ENCODE measurements around the gene INSYN2B. TPM values are rescaled to one million over a fixed set of nuclear protein-coding genes. Genes with fewer than 3 reads are reported as not detected.

Gene INSYN2B
- total RNA-seq, 6 donors from 2014 or later, result 0.06 to 0.10 TPM; not detected in 4

DNA sequence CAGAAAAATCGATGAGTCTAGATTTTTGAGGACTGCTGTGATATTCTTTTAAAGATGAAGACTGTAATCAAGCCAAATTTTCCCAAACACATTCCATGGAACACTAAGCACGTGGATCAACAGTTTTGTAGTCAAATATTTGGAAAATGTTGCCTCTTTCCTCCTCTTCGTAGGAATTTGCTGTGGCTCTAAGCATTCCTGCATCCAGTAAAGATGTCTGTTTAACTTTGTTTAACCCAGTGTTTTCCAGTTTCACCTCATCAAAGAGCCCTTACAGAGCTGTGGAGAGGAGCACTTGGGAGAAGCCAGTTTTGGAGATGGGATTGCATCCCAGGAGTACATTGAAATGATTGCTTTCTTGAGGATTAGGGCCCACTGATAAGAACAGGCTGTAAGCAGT lies 58.9 kb downstream of the INSYN2B start:
- no peaks in the 10 kb centered on the region for H3K27me3 ChIP-seq
- DNase-seq, result no peak
- no peaks in the 10 kb centered on the region for H3K4me1 ChIP-seq
- 45 to 49% methylated on average over 3 of the region's 3 CpGs for WGBS, 2 donors
- no peak overlapping the region for H3K27ac ChIP-seq
- H3K36me3 ChIP-seq, result no peaks in the 10 kb centered on the region
- H3K9me3 ChIP-seq, result no peaks in the 10 kb centered on the region
- no peak for ATAC-seq (ENCODE audit: low FRiP score in 2 of 2)
- no peak overlapping the region for H3K4me3 ChIP-seq
- TF ChIP-seq POLR2A (IDR thresholded peaks at IDR 0.05) (no peak), EP300 (IDR thresholded peaks at IDR 0.05) (no peak)
- TF ChIP-seq, protein P1, sequence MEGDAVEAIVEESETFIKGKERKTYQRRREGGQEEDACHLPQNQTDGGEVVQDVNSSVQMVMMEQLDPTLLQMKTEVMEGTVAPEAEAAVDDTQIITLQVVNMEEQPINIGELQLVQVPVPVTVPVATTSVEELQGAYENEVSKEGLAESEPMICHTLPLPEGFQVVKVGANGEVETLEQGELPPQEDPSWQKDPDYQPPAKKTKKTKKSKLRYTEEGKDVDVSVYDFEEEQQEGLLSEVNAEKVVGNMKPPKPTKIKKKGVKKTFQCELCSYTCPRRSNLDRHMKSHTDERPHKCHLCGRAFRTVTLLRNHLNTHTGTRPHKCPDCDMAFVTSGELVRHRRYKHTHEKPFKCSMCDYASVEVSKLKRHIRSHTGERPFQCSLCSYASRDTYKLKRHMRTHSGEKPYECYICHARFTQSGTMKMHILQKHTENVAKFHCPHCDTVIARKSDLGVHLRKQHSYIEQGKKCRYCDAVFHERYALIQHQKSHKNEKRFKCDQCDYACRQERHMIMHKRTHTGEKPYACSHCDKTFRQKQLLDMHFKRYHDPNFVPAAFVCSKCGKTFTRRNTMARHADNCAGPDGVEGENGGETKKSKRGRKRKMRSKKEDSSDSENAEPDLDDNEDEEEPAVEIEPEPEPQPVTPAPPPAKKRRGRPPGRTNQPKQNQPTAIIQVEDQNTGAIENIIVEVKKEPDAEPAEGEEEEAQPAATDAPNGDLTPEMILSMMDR (IDR thresholded peaks at IDR 0.05), result no peak

DNA sequence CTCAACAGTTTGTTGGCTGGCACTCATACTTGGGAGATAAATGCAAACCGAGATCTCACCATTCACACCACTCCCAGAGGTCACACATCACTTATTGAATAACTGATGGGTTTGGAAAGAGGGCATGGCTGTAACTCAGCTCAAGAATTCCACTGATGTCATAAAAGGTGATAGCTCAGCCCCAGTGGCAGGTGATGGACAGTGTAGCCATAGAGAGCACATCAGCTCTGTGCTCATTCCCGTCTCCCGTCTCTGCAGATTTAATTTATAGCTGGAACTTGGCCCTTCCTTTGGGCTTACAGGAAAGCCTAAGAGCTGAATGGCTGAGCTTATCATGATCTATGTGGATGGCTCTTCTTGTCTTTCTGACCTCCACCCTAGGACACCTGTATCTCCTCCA lies 59.8 kb downstream of the INSYN2B start:
- TF ChIP-seq POLR2AphosphoS5 (IDR thresholded peaks at IDR 0.05) (no peak), POLR2A (IDR thresholded peaks at IDR 0.05) (no peak), EP300 (IDR thresholded peaks at IDR 0.05) (no peak)
- TF ChIP-seq, protein P1 (IDR thresholded peaks at IDR 0.05), result no peak
- H3K4me1 ChIP-seq, result no peaks in the 10 kb centered on the region
- H3K27me3 ChIP-seq, result no peaks in the 10 kb centered on the region
- H3K4me3 ChIP-seq, result no peak overlapping the region
- no peak overlapping the region for H3K27ac ChIP-seq
- 77 to 85% methylated on average over 3 of the region's 3 CpGs for WGBS, 2 donors
- DNase-seq, result no peak
- H3K36me3 ChIP-seq, result no peaks in the 10 kb centered on the region
- H3K9me3 ChIP-seq, result no peaks in the 10 kb centered on the region
- ATAC-seq (ENCODE audit: low FRiP score in 2 of 2), result no peak

DNA sequence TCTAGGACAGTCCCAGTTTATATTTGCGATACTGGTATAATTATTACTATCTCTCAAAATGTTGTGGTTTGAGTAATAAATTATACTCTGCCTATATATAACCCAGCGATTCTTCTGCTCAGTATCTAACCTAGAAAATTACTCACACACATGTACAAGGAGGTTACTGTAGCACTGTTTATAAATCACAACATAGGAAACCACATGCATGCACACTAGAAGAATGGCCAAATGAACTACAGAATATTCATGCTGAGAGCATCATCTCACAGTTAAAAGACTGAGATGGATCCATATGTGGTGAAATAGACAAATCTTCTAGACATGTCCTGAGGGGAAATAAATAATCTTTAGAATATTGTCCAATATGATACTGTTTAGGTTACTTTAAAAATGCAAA lies 62.1 kb downstream of the INSYN2B start:
- TF ChIP-seq POLR2AphosphoS5 (IDR thresholded peaks at IDR 0.05) (no peak), EP300 (IDR thresholded peaks at IDR 0.05) (no peak), POLR2A (IDR thresholded peaks at IDR 0.05) (no peak)
- TF ChIP-seq, protein P1 (IDR thresholded peaks at IDR 0.05), result no peak
- WGBS, 2 donors, result 86 to 87% methylated on average over 2 of the region's 2 CpGs
- Histone ChIP-seq H3K4me1 (no peaks in the 10 kb centered on the region), H3K4me3 (no peak overlapping the region), H3K36me3 (no peaks in the 10 kb centered on the region), H3K27me3 (no peaks in the 10 kb centered on the region), H3K27ac (no peak overlapping the region), H3K9me3 (no peaks in the 10 kb centered on the region)
- DNase-seq (no peak), ATAC-seq (ENCODE audit: low FRiP score in 2 of 2) (no peak)

DNA sequence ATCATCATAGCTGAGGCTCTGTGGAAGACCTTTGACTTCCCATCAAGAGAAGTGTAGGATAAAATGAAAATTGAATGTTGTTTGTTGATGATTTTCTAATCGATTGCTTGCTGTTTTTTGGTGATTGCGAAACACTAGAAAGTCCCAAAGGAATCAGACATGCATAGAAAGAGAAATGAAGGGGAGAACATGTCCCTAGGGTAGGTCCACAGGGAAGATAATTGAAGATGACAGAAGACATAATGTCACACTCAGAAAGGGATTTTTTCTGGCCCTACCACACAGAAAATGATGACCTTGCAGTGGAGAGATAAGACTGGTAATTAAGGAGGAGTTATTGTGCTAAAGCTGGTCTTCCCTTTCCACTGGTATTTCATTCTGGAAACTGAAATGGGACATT lies 62.8 kb downstream of the INSYN2B start:
- no peak for ATAC-seq (ENCODE audit: low FRiP score in 2 of 2)
- H3K36me3 ChIP-seq, result no peaks in the 10 kb centered on the region
- 87 to 91% methylated on average over 2 of the region's 2 CpGs for WGBS, 2 donors

DNA sequence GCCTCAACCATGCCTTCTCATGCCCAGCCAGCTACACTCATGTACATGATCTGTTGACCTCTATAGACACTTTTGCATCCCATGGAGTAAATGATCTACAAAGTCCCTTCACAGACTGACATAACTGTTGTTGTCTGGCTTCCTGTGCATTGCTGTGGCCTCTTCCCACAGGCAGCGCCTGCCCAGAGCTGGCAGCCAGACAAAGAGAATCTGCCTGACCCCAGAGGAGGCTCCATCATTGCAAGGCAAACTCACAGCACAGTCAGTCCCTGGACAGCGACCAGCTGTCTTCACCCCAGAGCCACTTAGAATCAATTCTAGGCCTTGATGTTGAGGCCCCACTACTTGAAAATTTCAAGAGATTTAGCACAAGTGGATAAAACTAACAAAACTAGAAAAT lies 65.5 kb downstream of the INSYN2B start:
- Histone ChIP-seq H3K9me3 (no peaks in the 10 kb centered on the region), H3K4me1 (no peaks in the 10 kb centered on the region), H3K27me3 (no peaks in the 10 kb centered on the region), H3K27ac (no peak overlapping the region), H3K36me3 (no peaks in the 10 kb centered on the region), H3K4me3 (no peak overlapping the region)
- ATAC-seq (ENCODE audit: low FRiP score in 2 of 2) (peak in 1 of 2 donors; percentile 23), DNase-seq (no peak)
- WGBS, 2 donors, result 32 to 42% methylated on average over 1 to 2 of the region's 2 CpGs
- TF ChIP-seq POLR2A (IDR thresholded peaks at IDR 0.05) (no peak), EP300 (IDR thresholded peaks at IDR 0.05) (no peak), POLR2AphosphoS5 (IDR thresholded peaks at IDR 0.05) (no peak)
- TF ChIP-seq, protein P1 (IDR thresholded peaks at IDR 0.05), result no peak

More for the DNA sequence above, 62.8 kb downstream of the INSYN2B start:
- TF ChIP-seq EP300 (IDR thresholded peaks at IDR 0.05) (no peak), POLR2AphosphoS5 (IDR thresholded peaks at IDR 0.05) (no peak), POLR2A (IDR thresholded peaks at IDR 0.05) (no peak)
- no peak for DNase-seq
- H3K4me3 ChIP-seq, result no peak overlapping the region
- H3K27ac ChIP-seq, result no peak overlapping the region
- H3K27me3 ChIP-seq, result no peaks in the 10 kb centered on the region
- no peaks in the 10 kb centered on the region for H3K9me3 ChIP-seq
- no peaks in the 10 kb centered on the region for H3K4me1 ChIP-seq
